Measurements from ENCODE around the gene TRIM46. TPM values are rescaled to one million over a fixed set of nuclear protein-coding genes. Genes with fewer than 3 reads are reported as not detected.

Gene TRIM46
- total and polyA plus RNA-seq, 2 of the 13 experiments (the other 11 are each of a cell fraction or from before 2014, with no cell fraction given) = 0.04 to 0.09 TPM

DNA sequence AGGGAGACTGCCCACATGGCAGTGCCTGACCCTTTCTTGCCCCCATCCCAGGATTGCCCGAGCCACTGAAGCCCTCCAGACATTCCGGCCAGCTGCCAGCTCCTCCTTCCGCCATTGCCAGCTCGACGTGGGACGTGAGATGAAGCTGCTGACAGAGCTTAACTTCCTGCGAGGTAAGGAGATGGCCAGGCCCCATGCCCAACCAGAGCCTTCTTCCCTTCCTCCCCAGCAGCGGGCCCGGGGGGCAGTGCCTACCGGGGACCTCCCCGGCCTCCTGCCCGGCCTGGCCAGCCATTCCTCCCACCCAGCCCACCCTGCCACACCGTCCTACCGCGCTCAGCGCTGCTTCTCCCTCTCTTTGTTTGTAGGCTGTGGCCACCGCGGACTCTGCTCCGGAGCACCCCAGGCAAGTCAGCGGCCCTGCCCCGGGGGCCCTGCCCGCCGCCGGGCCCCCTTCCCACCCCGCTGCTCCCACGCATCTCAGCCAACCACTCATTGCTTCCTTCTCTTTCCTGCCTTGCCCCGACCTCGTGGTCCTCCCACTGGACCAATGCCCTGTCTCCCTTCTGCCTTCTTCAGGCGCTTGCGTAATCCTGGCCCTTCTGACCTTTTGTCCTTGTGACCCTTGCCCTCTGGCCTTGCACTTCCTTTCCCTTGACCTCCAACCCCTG, 4.9 kb downstream of the TRIM46 start (continued):
- TF ChIP-seq, protein P1, sequence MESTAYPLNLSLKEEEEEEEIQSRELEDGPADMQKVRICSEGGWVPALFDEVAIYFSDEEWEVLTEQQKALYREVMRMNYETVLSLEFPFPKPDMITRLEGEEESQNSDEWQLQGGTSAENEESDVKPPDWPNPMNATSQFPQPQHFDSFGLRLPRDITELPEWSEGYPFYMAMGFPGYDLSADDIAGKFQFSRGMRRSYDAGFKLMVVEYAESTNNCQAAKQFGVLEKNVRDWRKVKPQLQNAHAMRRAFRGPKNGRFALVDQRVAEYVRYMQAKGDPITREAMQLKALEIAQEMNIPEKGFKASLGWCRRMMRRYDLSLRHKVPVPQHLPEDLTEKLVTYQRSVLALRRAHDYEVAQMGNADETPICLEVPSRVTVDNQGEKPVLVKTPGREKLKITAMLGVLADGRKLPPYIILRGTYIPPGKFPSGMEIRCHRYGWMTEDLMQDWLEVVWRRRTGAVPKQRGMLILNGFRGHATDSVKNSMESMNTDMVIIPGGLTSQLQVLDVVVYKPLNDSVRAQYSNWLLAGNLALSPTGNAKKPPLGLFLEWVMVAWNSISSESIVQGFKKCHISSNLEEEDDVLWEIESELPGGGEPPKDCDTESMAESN (CRISPR knock-in tag; conservative IDR thresholded peaks at IDR 0.05) = no peak
- peak; percentile 67 for TF ChIP-seq SALL1 (CRISPR knock-in tag; IDR thresholded peaks at IDR 0.05)
- TF ChIP-seq KLF16 (CRISPR knock-in tag; IDR thresholded peaks at IDR 0.05) = no peak
- TF ChIP-seq TRIM24 (CRISPR knock-in tag; IDR thresholded peaks at IDR 0.05) = peak; percentile 82; the same call in 1 of the 2 replicates
- no peak for TF ChIP-seq ATF1 (CRISPR knock-in tag; IDR thresholded peaks at IDR 0.05)
- TF ChIP-seq, protein P2, sequence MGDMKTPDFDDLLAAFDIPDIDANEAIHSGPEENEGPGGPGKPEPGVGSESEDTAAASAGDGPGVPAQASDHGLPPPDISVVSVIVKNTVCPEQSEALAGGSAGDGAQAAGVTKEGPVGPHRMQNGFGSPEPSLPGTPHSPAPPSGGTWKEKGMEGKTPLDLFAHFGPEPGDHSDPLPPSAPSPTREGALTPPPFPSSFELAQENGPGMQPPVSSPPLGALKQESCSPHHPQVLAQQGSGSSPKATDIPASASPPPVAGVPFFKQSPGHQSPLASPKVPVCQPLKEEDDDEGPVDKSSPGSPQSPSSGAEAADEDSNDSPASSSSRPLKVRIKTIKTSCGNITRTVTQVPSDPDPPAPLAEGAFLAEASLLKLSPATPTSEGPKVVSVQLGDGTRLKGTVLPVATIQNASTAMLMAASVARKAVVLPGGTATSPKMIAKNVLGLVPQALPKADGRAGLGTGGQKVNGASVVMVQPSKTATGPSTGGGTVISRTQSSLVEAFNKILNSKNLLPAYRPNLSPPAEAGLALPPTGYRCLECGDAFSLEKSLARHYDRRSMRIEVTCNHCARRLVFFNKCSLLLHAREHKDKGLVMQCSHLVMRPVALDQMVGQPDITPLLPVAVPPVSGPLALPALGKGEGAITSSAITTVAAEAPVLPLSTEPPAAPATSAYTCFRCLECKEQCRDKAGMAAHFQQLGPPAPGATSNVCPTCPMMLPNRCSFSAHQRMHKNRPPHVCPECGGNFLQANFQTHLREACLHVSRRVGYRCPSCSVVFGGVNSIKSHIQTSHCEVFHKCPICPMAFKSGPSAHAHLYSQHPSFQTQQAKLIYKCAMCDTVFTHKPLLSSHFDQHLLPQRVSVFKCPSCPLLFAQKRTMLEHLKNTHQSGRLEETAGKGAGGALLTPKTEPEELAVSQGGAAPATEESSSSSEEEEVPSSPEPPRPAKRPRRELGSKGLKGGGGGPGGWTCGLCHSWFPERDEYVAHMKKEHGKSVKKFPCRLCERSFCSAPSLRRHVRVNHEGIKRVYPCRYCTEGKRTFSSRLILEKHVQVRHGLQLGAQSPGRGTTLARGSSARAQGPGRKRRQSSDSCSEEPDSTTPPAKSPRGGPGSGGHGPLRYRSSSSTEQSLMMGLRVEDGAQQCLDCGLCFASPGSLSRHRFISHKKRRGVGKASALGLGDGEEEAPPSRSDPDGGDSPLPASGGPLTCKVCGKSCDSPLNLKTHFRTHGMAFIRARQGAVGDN (CRISPR knock-in tag; IDR thresholded peaks at IDR 0.05) = peak; percentile 72
- no peak for TF ChIP-seq ONECUT2 (CRISPR knock-in tag; IDR thresholded peaks at IDR 0.05)
- TF ChIP-seq LCORL (IDR thresholded peaks at IDR 0.05) = no peak
- peak; percentile 60; the same call in 1 of the 2 replicates for TF ChIP-seq LCORL (CRISPR knock-in tag; IDR thresholded peaks at IDR 0.05)
- TF ChIP-seq CEBPG (CRISPR knock-in tag; IDR thresholded peaks at IDR 0.05) = peak; percentile 94
- TF ChIP-seq SAP130 (CRISPR knock-in tag; IDR thresholded peaks at IDR 0.05; ENCODE audit: low read depth) = 0 out of 2 replicates have a peak, but pooled peaks have one; percentile 36
- 0 out of 2 replicates have a peak, but pooled peaks have one; percentile 12 for TF ChIP-seq FOXO1 (CRISPR knock-in tag; IDR thresholded peaks at IDR 0.05)
- TF ChIP-seq MIXL1 (CRISPR knock-in tag; IDR thresholded peaks at IDR 0.05) = 0 out of 2 replicates have a peak, but pooled peaks have one; percentile 25
- TF ChIP-seq ZNF350 (CRISPR knock-in tag; IDR thresholded peaks at IDR 0.05; ENCODE audit: borderline replicate concordance, low read depth) = no peak; the same call in 1 of the 2 replicates
- no peak for TF ChIP-seq RELA (CRISPR knock-in tag; IDR thresholded peaks at IDR 0.05)
- TF ChIP-seq ZNF136 (CRISPR knock-in tag; IDR thresholded peaks at IDR 0.05; ENCODE audit: low read depth) = no peak
- TF ChIP-seq ZNF547 (CRISPR knock-in tag; IDR thresholded peaks at IDR 0.05) = no peak
- peak; percentile 99 for TF ChIP-seq ESRRA (CRISPR knock-in tag; IDR thresholded peaks at IDR 0.05; ENCODE audit: low read depth)
- peak; percentile 46; the same call in 1 of the 2 replicates for TF ChIP-seq PPARG (CRISPR knock-in tag; conservative IDR thresholded peaks at IDR 0.05)
- peak; percentile 98 for TF ChIP-seq RARA (CRISPR knock-in tag; IDR thresholded peaks at IDR 0.05)
- TF ChIP-seq NCOR1 (IDR thresholded peaks at IDR 0.05; ENCODE audit: borderline replicate concordance, low read length) = peak; percentile 53; the same call in 1 of the 2 replicates
- TF ChIP-seq, protein P3, sequence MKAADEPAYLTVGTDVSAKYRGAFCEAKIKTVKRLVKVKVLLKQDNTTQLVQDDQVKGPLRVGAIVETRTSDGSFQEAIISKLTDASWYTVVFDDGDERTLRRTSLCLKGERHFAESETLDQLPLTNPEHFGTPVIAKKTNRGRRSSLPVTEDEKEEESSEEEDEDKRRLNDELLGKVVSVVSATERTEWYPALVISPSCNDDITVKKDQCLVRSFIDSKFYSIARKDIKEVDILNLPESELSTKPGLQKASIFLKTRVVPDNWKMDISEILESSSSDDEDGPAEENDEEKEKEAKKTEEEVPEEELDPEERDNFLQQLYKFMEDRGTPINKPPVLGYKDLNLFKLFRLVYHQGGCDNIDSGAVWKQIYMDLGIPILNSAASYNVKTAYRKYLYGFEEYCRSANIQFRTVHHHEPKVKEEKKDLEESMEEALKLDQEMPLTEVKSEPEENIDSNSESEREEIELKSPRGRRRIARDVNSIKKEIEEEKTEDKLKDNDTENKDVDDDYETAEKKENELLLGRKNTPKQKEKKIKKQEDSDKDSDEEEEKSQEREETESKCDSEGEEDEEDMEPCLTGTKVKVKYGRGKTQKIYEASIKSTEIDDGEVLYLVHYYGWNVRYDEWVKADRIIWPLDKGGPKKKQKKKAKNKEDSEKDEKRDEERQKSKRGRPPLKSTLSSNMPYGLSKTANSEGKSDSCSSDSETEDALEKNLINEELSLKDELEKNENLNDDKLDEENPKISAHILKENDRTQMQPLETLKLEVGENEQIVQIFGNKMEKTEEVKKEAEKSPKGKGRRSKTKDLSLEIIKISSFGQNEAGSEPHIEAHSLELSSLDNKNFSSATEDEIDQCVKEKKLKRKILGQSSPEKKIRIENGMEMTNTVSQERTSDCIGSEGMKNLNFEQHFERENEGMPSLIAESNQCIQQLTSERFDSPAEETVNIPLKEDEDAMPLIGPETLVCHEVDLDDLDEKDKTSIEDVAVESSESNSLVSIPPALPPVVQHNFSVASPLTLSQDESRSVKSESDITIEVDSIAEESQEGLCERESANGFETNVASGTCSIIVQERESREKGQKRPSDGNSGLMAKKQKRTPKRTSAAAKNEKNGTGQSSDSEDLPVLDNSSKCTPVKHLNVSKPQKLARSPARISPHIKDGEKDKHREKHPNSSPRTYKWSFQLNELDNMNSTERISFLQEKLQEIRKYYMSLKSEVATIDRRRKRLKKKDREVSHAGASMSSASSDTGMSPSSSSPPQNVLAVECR (CRISPR knock-in tag; IDR thresholded peaks at IDR 0.05; ENCODE audit: borderline replicate concordance) = peak; percentile 63; the same call in 1 of the 2 replicates
